Measurements from ENCODE around the gene SLC15A3.

GRCh38 chr11:60950024-60950423, 2.0 kb downstream of the SLC15A3 start:
- TF ChIP-seq POLR2AphosphoS5 (IDR thresholded peaks at IDR 0.05; ENCODE audit: low read depth, low read length) = no peak
- no peak for TF ChIP-seq CTCF (IDR thresholded peaks at IDR 0.05)

Measured in Panc1 (cell line).